ENCODE results near the gene TRMT2B.
"Not testable (repeated sequence)": the region's sequence is repeated elsewhere in the genome, so short reads cannot be mapped to it uniquely, and the experiment has no call there.

The TRMT2B gene

DNA sequence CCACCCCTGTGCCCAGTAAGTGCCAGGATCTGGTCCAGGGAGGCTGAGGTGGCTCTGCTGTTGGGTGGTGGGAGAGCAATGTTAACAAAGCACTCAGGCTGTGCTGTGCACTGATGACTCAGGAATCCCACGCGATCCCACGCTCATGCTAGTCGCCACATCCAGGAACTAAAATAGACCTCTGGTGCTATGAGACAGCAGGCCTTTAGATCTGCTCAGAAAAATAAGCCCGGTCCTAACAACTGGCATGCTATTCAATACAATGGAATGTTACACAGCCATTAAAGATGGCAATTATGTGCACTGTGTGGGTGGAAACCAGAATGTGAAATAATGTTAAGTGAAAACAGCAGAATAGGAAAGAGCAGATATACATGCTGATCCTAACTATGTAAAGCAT, 56.4 kb downstream of the TRMT2B start:
- no peak for ATAC-seq

DNA sequence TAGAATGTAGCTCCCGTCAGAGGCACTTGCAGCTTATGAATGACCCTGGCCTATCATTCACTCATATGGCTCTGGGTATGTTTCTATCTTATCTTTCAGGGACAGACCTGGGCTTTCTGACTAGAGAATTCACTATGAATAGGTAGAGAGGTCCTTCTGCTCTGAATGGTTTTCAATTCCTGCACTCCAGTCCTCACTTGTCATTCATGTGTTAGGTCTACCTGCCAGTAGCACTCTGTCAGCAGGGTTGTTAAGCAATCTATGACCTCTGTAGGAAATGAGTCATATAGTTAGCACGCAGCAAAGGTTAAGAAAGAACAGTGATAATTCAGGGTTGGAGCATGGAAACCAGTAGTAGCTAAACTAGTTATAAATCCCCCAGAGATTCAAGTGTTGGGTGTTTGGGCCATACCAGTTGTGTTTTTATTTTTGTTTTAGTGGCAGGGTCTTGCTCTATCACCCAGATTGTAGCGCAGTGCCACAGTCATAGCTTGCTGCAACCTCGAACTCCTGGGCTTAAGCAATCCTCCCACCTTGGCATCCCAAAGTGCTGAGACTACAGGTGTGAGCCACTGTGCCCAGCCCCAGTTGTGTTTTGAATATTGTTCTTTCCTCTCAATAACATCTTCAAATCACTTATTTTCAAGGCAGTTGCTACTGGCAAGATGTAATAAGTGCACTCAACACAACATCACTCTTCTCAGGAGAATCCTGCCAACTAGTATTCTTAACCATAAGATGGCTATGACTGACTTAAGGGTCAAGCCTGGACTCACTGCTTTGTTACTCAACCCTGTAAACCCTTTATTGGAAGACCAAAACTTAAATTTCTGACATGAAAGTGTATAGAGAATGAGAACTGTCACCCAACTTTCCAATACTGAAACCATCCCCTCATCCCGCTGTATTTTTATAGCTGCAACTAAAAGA, 57.3 kb downstream of the TRMT2B start:
- peak; percentile 91 to 96 for ATAC-seq

DNA sequence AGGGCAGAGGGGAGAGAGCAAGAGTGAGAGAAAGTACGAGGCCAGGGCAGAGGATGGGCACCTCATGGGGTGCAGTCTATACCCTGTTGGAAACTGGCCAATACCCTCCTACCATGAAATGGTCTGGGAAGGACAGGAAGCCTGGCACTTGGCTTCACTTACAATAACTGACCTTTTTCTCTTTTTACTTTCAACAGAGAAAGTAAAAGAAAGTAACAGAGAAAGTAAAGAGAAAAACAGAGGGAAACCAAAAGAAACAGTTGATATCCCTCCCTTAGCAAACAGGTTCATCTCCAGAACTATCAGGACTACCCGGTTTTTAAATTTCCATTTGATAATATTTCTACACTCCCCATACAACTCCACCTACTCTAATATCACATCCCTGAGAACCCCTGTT, 61.8 kb downstream of the TRMT2B start:
- no peak for ATAC-seq

DNA sequence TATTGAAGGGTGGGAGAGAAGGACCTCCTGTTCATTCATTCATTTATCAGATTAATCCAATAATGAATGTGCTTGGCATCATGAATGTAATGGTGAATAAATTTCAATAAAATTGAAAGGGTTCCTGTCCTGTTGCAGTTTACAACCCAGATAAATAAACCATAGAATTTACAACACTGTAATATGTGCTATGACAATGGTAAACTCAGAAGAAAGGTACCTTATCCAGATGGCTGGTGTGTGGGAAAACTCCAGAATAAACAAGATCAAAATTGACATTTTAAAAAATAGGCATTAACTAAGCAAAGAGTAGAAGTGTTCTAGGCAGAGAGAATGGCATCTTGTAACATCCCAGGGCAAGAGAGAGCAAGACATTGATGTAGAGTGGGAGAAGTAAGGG, 67.1 kb downstream of the TRMT2B start:
- no peak for ATAC-seq

DNA sequence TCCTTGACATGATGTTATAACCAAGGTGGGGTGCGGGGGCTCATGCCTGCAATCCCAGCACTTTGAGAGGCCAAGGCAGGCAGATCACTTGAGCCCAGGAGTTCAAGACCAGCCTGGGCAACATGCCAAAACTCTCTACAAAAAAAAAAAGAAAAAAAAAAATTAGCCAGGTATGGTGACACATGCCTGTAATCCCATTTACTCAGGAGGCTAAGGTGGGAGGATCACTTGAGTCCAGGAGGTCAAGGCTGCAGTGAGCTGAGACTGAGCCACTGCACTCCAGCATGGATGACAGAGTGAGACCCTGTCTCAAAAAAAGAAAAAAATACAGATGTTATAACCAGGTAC, 70.4 kb downstream of the TRMT2B start:
- ATAC-seq: not testable (repeated sequence)

DNA sequence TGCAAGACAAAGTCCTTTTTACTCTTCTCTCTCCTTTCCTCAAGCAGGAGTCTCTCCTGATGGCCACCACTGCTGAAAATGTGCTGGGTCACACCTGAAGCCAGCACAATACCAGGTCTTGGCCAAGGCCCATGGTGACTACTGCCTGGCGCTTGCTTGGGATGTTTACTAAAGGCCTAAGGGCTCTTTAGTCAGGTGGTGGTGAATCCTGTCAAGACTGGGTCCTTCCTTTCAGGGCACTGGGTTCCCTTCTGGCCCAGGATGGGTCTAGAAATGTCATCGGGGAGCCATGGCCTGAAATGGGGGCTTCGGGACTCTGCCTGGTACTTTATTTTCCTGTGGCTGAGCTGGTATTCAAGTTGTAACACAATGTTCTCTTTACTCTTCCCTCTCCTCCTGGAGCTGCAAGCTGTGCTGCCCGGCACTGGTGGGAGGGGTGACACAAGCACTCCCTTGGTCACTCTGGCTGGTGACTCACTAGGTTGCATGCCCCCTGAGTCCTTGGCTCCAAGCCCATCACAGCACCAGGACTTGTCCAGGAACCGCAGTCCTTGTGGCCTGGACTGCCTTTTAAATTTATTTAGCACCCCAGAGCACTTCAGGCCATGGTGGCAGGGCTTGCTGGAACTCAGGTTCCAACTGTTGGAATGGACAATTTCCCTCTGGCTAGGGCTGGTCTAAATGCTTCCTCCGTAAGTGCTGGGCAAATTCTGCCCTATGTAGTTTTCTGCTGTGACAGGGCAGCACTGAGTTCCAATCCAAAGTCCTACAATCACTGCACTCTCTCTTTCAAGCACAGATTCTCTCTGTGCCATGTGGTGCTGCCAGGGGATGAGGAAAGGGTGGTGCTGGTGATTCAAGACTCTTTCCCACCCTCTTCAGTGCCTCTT, 71.1 kb downstream of the TRMT2B start:
- ATAC-seq: no peak

DNA sequence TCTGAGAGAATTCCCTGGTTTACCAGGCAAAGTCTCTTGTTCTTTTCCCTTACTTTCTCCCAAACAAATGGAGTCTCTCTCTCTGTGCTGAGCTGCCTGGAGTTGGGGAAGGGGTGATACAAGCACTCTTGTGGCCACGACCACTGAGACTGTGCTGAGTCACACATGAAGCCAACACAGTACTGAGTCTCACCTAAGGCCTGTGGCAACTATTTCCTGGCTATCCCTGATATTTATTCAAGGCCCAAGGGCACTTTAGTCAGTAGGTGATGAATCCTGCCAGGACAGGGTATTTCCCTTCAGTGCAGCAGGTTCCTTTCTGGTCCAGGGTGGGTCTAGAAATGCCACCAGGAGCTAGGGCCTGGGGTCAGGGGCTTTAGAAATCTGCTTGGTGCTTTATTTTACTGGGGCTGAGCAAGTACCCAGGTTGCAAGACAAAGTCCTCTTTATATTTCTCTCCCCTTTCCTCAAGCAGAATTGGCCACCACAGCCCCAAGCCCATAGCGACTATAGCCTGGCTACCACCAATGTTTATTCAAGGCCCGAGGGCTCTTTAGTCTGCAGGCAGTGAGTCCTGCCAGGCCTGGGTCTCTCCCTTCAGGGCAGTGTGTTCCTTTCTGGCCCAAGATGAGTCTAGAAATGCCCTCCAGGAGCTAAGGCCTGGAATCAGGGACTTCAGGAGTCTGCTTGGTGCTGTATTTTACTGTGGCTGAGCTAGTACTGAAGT, 71.9 kb downstream of the TRMT2B start:
- no peak for ATAC-seq

DNA sequence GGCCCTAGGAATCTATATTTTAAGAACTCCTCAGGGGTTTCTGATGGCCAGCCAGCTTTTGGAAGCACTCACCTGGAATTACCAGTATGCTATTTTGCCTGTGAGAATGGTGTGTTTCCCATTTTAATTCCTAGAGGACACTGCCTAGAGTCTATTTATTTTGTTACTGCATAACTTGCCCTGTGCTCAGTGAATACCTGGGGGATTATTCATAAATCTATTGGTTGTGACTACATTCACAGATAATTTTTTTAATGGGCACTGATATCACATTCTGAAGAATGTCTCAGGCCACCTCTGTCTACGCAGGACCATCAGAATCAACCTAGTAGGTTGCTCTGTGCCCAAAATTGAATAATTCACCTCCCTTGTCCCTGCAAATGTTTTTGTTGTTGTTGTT, 75.7 kb downstream of the TRMT2B start:
- ATAC-seq: no peak

DNA sequence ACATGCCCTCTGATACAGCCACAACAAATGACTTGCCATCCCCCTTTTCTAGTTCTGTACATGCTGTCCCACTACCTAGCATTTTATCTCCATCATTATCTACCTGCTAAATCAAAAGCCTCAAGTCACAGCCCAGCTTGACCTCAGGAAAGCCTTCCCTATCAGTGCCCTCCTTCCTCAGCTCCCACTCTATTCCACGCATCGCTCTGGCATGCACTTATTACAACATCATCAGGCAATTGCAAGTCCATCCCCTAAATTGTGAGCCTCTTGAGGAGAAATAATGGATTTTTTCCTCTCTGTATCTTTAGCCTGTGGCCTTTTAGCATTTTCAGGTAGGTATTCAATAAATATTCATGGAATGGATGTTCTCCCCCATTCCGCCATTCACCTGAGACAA, 76.7 kb downstream of the TRMT2B start:
- ATAC-seq: no peak

DNA sequence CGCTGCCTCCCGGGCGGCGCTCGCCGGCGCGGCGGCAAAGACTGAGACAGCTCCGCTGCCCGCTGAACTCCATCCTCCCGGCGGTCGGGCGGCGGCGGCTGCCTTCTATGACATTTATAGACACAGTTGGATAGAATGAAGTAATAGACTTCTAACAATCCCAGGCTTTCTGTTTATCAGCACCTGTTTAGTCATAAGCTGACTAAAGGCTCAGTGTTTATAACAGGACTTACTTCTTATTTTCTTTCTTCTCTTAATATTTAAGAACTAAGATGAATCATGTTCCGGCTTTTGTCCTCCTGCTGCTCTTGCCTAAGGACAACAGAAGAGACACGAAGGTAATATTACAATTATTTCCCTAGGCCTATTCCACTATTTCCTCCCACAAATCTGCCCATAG, 78.5 kb downstream of the TRMT2B start:
- no peak for ATAC-seq

DNA sequence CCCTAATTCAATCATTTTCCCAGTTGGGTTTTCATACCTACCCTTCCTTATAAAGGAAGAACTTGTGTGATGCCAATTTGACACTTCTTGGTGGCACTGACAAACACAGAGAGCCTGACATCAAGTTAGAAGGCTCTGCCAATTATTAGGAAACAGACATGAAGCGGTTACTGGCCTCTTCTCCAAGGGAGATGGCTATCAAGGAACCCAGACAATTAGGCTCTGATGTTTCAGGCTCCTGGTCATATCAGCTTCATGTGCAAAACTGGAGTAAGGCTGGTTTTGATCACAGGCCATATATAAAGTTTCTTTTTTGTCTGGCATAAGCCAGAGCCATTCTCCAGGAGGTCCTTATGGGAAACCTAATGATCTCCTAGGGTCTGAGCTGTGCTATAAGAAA, 82.0 kb downstream of the TRMT2B start:
- ATAC-seq: no peak

DNA sequence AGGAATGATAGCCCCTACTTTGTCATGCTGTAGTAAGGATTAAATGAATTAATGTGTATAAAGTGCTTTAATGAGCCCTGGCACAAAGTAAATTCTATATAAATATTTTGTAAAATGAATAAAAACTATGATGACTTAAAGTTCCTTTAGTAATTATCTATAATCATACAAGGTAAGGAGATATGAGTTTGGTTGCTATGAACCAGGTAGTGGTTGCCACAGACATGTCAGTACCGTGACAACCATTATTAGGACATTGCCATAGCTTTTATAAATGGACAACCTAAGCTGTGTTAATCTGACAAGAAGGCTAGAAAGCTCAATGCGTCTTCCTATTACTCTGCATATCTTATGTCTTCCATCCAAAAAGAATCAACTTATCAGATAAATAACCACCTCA, 82.5 kb downstream of the TRMT2B start, which contains the start of gene ARL13A:
TSS of gene ARL13A (plus strand) at position 301 of the 400 bp plus-strand sequence. CDS start 3,982 bp downstream, outside the sequence.
- ATAC-seq: no peak

DNA sequence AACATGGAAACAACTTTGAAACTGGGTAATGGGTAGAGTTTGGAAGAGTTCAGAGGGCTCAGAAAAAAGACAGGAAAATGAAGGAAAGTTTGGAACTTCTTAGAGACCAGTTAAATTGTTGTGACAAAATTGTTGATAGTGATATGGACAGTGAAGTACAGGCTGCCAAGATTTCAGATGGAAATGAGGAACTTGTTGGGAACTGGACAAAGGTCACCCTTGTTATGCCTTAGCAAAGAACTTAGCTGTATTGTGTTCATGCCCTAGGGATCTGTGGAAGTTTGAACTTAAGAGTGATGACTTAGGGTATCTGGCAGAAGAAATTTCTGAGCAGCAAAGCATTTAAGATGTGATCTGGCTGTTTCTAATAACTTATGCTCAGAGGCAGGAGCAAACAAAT, 87.5 kb downstream of the TRMT2B start:
- ATAC-seq: no peak

DNA sequence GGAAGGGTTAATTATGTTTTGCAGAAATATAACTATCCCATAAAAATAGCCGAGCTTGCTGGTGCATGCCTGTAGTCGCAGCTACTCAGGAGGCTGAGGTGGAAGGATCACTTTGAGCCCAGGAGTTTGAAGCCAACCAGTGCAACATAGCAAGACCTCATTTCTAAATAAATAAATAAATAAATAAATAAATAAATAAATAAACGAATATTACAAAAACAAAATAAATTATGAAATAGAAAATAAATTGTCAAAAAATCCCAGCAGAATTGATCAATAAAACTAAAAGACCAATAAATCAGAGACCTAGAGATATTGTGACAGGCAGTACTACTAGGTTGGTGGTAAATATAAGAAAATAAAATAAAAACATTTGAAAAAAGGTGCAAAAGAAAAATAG, 89.1 kb downstream of the TRMT2B start:
- no peak for ATAC-seq

All from activated CD4-positive, CD25-positive, alpha-beta regulatory T cell treated with anti-CD3 and anti-CD28 coated beads, Interleukin-2, amount 50 U/mL, for 24 hours (primary cell).